NCI-H2029 treated with DMSO at 0.1 percent for 48 hours (cell line): Measurements from ENCODE around the gene OGN.

Source experiments
- DNase-seq: peaks from one replicate; lab custom pipeline; 2025; lab: John Stamatoyannopoulos, UW

Gene OGN

DNA sequence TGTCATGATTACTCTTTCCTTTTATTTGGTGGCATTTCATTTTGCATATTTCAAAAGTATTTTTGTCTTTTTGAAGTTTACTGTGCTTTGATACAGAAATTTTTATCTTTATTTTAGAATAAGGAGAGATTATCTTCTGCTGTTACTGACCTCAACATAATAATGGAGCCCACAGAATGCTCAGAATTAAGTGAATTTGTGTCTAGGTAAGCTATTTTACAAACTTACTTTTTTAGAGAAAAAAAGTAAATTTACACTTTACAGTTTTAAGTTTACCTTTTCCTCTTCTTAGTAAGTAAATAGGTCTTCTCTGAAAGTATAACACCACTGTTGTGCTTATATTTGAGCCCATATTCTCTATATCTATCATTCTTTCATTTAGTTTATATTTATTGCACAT, 58.8 kb downstream of the OGN start:
- DNase-seq = no peak

DNA sequence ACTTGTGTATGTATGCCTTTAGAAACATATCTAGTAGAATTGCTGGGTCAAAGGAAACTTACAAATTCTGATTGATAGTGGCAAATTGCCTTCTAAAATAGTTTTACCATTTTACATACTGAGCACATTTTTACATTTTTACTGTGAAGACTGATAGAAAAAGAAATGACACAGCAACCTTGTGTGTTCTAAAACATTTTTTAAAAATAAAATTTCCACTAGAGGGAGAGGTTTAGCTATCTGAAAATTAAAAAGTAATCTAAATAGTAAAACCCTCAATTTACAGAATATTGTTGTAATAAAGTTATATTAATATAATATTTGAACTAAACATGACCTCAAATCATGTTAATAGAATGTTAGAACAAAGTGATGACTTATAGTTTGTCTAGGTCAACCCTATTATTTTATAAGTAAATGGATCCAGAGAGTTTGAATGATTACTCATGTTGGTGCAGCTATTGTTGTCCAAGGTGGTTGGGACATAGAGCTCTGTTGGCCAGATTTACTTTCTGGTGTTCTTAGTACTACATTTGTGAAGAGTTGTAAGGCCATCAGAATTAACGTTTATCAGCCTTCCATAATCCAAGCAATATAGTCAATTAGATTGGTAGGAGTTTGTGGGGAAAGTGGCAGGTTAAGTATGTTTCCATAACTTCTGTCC, 61.4 kb downstream of the OGN start:
- DNase-seq = no peak

DNA sequence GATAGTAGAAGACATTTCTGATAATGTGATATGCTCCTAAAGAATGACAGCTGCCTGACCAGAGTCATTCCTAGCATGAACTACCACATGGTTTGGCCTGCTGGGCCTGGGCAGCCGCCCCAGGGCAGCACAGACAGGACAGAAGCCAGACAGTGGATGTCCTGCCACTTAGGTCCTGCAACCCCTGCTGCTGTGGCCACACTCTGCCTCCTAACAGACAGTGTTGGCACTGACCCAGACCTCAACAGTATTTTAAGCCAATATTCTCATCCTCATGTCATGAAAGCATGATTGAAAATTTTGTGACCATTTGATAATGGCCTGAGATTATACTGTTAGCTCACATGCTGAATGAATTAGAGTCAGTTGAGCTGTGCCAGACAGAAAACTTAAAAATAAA, 62.8 kb downstream of the OGN start:
- no peak for DNase-seq

DNA sequence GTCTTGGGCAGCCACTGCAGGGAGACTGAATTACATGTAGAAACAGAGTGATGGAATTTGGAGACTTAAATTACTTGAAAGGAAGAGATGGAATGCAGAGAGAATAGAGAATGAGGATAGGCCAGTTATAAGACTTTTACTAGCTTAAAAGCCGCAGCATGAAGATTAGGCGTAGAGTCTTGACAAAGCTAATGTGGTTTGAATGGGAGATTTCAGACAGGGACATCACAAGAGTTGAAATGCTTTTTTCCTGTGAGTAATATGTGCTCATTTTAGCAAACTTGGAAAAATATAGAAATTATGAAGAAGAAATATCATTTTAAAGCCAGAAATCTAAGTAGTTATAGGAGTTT, 71.1 kb downstream of the OGN start:
- DNase-seq = no peak
